HG03342 (cell line): ENCODE measurements around the gene DBF4B.

Experiments used
- ATAC-seq: cut with Tn5 transposase; IDR thresholded peaks from one replicate; pipeline ENCODE4 v1.9.1; 2021; ENCODE audit warnings: mild to moderate bottlenecking, moderate library complexity; ENCODE audit not compliant: unreplicated experiment

DBF4B gene

DNA sequence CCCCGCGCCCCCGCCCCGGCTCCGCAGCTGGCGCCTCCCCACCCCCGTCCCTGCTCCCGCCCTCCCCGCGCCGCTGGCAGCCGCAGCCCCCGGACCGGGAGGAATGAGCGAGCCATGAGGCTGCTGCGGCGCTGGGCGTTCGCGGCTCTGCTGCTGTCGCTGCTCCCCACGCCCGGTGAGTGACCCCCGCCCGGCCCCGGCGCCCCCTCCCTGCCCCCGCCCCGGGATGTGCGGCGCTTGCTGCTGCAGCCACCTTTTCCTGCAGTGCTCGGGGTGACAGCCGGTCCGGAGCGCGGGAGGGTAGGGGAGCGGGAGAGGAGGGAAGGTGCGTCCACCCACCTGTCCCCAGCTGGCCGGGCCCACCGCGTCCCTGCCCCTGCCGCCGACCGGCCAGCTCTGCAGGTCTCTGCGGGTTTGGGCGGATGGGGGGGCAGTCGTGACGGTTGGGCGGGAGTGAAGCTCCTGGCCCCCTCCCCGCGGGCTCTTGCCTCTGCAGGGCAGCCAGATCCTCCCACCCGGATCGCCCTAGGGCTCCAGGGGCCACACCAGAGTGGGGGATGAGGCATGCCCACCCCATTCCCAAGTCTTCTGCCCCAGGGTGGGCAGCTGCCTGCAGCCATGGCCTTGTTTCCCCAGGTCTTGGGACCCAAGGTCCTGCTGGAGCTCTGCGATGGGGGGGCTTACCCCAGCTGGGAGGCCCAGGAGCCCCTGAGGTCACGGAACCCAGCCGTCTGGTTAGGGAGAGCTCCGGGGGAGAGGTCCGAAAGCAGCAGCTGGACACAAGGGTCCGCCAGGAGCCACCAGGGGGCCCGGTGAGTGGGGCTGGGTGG is 50.8 kb downstream of the DBF4B start:
- ATAC-seq: no peak

DNA sequence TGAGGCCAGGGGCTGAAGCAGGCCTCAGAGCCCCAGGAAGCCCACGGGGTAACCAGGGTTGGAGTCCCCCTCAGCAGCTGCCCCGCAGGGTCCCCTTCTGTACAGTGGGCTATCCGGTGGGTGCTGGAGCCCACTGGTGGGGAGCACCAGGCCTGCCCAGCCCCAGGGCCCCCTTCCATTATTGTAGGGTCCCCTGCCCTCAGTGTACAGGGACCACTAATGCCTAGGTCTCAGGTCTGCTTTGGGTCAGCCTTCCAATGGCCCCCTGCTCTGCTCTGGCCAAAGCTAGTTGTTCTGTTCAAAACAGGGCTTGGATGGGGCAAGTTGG is 51.4 kb downstream of the DBF4B start:
- no peak for ATAC-seq

DNA sequence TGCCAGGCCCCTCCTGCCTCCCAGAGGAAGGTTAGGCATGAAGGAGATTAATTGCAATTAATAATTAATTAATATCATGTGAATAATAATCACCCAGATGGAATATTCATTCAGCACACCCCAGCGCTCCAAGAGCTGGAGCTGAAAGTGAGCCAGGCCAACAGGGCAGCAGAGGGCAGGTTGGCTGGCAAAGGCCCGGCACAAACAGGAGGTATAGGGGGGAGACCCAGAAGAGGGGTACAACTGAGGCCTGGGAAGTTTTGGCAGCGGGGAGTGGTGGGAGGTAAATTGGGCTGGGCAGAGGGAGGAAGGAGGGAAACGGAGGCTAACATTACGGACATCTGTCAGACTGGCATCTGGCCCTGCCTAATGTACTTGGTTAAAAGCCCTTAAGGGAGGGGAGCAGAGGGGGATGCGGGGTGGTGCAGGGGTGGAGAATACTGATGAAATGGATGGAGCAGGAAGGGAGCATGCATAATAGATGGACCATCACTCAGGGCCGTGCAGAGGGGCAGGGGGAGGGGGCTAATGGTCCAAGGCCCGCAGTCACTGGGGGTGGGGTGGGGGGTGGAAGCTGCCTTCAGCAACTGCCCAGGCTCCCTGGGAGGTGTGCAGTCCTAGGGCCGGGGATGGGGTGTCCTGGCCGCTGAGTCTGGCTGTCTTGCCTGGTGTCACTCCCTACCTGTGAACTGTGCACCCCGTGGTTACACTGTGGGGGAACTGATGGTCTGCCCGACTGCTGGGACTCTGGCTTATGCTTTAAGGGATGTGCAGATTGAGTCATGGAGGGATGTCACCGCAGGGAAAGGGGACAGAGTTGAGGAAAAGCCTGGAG is 52.2 kb downstream of the DBF4B start:
- no peak for ATAC-seq

DNA sequence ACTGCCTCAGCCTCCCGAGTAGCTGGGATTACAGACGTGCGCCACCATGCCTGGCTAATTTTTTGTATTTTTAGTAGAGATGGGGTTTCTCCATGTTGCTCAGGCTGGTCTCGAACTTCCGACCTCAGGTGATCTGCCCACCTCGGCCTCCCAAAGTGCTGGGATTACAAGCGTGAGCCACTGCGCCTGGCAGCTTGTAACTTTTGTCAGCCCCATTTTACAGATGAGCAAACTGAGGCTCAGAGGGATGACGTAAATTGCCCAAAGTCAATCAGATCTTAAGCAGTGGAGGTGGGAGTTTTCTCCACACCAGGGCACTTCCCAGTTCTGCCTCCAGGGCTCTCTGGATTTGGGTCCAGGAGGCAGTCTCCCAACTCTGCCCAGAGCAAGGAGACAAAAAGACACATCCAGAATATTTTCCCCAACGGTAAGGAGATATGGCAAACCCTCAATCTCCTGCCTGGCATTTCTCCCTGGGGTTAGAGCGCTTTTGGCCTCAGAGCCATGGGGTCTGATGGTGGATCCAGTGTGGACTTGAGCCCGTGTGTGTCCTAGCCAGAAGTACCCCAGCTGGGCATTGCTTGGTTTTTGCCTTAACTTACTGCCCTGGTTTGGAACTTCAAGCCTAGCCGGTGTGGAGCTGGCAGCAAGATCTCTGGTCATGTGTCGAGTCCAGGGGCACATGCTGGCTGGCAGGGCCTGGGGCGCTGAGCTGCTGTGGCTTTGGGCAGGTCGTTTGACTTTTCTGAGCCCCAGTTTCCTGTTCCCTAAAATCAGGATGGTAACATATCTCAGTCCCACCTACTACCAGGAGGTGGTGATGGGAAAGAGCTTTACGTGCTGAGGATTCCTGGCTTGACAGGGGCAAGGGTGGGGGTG is 53.7 kb downstream of the DBF4B start:
- no peak for ATAC-seq

DNA sequence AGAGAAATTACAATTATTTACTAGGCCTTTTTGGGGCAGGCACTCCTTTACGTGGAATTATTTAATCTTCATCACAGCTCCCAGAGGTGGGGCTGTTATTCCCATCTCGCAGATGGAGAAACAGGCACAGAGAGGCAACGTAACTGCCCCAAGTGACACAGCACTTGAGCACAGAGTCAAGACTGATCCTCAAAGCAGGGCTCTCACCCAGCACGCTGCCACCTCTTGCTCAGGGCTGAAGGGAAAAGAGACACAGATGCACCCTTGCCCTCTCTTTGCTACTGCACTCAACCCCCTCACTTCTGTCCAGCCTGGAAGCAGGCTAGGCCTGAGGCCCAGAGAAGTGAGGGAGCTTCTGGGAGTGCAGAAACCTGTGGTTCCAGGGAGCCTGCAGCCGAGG is 54.7 kb downstream of the DBF4B start:
- ATAC-seq: no peak

DNA sequence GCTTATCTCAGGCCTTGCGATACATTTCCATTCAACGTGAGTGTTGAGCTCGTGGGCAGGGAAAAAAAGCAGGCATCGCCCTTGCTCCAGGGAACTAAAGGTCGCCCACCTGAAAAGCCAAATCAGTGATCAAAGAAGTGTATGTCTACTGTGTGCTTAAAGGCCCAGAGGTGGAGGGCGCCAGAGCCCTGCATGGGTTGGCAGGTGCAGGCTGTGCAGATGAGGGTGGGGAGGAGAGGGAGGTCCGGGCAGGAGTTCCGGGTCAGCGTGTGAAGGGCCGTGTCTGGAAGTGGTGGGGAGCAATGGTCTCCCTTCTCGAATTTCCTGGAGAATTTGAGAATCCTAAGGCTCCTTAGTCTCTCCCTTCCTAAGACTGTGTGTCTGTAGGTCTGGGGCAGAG is 57.5 kb downstream of the DBF4B start:
- no peak for ATAC-seq

DNA sequence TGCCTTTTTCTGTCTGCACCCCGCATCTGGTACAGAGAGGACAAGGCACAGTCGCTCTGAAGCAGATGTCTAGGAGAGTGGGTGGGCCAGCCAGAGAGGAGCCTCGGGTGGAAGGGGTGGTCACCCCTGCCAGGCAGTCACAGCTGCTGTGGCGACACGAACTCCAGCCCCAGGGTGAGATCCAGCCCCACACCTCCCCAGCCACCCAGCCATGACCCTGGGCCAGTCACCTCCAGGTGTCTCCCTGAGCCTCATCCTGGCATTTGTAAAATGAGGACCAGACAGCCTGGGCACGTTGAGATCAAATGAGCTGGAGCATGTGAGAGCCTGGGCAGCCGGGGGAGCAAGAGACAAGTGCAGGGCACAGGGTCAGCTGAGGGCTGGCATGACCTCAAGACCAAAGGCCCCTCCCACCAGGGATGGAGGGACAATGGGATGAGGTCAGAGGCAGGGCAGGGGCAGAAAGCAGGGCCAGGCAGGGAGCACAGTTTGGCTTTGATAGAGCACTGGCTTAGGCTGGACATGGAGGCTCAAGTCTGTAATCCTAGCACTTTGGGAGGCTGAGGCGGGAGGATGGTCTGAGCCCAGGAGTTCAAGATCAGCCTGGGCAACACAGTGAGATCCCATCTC is 58.1 kb downstream of the DBF4B start:
- ATAC-seq: no peak

DNA sequence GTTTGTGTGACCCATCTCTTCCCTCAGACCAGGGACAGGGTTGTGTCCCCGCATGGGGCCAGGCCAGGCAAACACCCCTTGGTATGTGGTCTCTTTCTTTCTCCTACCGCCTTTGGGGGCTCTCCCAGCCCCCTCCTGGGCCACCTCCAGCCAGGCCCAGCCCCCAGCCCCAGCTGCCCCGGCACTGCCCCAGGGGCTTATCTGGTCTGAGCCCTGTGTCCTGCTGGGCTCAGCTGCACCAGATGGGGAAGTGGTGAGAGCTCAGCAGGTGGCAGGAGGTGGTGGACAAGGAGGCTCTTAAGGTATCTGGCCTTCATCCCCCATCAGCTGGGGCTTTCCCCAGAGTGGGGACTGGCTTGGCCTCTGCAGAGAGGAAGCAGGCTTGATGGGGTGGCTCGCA is 59.0 kb downstream of the DBF4B start:
- no peak for ATAC-seq

DNA sequence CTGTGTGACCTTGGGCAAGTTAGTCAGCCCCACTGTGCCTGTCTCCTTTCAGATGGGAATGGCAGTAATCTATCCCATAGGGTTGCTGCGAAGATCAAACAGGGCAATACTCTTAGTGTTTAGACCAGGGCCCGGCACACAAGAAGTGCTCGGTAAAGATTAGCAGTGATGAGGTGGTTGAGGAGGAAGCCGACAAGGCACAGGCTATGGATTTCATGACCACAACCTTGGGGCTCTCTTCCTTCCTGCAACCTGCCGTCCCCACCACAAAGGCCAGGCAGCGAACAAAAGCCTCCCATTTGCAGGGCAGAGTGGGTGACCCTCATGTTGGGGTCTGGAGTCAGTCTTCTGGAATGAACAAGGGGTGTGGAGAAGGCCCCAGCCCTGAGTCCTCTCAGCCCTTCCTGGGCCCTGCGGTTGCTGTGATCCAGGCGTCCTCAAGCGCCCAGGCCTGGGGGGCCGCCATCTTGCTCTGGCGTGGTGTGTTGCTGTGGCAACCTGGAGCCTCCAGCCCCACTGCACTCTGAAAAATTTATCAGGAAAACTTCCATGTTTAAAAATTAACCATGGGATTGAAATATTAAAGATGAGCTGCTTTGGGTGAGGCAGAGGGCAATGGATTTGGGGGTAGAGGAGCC is 60.2 kb downstream of the DBF4B start:
- ATAC-seq: no peak

DNA sequence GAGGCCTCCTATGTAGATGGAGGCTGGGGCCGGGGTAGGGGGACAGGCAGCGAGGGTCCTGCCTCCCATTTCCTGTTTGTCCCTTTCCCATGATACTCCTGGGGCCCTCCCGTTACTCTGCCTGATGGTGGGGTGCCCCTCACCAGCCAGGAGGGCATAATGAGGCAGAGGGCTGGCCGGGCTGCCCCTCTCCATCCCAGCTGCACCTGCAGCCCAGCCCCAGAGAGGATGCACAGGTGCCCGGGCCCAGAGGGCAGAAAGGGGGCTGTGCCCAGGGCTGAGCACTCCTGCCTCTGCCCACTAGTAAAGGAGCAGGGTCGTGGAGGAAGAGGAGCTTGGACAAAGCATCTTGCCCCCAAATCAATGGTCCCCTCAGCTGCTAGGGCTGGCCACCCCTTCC is 60.8 kb downstream of the DBF4B start:
- no peak for ATAC-seq

DNA sequence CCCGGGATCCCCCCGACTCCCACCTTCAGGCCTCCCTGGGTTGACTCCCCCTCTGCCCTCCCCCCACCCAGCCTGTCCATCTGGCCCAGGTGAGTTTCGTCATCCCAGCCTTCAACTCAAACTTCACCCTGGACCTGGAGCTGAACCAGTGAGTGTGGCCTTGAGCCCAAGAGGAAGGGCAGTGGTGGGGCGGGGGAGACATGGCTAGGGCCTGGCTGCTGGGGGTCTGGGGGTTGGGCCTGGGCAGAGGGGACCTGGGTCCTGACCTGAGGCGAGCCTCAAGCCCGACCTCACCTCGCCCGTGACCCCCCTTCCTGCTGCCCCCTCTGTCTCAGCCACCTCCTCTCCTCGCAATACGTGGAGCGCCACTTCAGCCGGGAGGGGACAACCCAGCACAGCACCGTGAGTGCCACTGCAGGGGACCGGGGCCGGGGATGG is 61.2 kb downstream of the DBF4B start:
- no peak for ATAC-seq

DNA sequence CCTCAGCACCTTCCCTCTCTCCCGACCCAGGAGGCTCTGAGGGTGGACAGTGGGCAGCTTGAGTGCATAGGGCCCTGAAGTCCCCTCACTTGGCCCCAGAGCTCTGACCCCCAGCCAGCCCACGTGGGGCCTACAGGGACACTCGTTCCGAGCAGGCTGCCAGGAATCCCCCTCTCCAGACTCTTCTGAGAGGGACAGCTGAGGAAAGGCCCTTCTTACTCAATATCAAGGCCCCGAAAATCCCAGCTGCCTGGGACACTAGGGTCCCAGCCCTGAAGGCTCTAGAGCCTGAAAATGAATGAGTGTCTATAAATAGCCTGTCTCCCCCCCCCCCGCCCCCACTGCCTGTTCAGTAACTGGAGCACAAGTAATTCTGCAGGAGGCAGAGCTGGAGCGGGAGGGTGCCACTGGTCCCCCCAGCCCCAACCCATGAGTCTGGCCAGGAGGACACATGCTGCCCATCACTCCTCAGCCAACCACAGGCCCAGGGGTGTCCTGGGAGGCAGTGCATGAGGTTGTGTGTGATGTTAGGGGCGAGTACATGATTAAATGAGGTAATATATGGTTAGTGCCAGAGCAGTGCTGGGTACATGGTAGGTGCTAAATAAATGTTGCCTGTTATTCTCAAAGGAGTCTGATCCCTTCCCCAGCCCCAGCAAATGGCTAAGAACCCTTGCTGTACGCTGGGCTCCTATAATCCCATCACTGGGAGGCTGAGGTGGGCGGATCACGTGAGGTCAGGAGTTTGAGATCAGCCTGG is 61.9 kb downstream of the DBF4B start:
- no peak for ATAC-seq

DNA sequence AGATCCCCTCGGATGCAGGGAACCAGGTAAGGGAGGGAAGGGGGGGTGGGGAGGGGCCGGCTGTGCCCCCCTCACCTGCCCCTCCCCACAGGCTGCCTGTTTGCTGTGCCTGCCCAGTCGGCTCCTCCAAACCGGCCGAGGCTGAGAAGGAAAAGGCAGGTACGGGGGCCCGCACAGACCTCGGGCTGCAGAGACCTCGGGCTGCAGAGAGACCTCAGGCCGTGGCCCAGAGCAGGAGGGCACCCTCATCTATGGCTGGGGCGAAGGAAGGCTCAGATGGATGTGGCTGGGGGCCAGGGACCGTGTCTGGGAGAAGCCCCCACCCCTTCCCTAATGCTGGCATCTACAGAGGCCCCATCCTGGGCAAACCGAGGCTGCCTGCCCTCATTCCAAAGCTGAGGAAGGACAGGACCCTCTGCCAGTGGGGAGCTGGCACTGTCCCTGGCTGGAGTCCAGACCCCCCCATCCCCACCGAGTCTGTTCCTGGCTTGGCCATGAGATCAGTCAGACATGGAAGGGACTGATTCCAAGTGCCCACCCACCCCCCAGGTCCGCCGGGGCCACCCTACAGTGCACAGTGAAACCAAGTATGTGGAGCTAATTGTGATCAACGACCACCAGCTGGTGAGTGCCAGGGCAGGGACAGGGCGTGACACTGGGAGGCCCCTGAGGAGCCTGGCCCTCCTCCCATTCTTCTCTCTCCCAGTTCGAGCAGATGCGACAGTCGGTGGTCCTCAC is 64.0 kb downstream of the DBF4B start:
- no peak for ATAC-seq

DNA sequence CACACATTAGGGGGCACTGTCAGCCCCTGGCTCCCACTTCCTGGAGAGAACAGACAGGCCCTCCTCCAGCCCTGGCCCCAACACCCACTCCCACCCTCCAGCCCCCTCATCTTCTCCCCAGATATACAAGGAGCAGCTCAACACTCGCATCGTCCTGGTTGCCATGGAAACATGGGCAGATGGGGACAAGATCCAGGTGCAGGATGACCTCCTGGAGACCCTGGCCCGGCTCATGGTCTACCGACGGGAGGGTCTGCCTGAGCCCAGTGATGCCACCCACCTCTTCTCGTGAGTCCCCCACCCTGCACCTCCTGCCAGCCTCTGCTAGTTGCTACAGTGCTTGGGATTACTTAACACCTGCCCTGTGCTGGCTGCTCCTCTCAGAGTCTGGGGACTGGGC is 64.7 kb downstream of the DBF4B start:
- ATAC-seq: no peak

DNA sequence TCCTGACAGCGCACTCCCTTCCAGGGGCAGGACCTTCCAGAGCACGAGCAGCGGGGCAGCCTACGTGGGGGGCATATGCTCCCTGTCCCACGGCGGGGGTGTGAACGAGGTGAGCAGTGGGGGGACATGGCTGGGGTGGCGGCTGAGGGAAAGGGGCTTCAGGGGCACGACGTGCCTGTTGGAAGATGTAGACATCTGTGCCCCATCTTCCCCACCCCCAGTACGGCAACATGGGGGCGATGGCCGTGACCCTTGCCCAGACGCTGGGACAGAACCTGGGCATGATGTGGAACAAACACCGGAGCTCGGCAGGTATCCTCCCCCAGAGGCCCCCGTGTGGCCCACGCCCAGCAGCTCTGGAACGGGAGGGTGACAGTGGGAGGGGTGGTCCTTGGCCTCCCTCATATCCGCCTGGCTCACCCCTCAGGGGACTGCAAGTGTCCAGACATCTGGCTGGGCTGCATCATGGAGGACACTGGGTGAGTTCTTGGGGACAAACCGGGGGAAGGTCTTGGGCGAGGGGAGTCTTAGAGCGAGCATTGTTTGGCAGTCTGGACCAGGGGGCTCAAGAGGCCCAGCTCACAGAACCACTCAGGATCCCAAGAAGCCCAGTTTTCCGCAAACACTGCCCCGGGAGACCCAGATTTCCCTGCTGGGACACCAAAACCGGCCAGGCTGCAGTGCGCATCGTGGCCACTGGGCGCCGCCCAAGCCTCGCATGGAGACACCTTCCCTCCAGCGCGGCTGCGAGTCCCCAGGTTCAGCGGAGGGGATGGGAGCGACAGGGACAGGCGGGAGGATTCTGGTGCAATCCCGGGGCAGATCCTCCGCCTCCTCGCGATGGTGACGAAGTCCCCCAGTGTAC is 66.0 kb downstream of the DBF4B start:
- no peak for ATAC-seq

DNA sequence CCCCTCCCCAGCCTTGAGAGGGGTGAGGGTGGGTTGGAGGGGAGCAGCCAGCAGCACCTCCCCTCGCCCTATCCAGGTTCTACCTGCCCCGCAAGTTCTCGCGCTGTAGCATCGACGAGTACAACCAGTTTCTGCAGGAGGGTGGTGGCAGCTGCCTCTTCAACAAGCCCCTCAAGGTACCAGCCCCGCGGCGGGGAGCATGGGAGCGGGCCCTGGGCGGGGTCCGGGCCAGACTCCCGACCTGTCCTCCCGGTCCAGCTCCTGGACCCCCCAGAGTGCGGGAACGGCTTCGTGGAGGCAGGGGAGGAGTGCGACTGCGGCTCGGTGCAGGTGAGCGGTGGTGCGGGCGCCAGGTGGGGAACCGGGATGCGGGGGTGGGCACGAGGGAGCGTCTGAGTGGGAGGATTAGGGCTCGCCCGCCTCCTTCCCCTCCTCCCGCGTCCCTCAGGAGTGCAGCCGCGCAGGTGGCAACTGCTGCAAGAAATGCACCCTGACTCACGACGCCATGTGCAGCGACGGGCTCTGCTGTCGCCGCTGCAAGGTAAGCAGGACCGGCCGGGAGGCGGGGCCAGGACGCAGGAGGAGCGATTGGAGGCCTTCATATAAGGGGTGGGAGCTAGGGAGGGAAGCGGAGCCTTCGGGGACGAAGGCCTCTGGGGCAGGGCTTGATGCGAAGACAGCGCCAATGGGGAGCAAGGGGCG is 66.8 kb downstream of the DBF4B start:
- peak; percentile 91 for ATAC-seq

DNA sequence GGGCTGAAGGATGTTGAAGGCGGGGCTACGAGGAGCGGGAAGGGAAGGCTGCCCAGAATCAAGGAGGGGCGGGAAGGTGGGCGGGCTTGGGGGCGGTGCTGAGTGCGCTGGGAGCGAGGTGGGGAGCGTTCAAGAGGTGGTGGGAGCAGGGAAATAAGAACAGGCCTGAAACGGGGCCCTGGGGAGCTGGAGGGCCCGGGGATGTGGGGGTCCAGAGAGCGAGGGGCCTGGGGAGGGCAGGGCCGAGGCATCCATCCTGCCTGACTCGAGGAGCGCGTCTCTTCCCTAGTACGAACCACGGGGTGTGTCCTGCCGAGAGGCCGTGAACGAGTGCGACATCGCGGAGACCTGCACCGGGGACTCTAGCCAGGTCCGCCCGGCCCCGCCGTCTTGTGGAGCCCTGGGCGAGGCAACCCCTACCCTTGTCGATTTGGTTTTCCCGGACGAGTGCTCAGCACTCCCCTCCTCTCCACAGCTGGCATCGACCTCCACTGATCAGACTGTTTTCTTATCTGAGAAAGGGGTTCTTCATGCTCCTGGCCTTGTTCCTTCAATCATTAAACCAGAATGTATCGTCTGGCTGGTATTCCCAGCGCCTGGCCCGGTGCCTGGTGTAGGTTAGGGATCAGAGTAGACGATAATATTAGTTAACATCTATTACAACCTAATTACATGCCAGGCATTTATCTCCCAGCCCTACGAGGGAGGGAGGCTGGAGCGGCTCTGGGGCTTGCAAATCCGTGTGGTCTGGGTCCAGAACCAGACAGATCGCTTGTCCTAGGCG is 67.6 kb downstream of the DBF4B start:
- ATAC-seq: no peak
